NT2/D1 (cell line): ENCODE data around the gene PGA4.

ENCODE experiments used
- DNase-seq: peaks from one replicate; pipeline ENCODE4 v3.0.0-alpha.2; 2011; ENCODE audit warnings: low read depth, low spot score
- H3K27me3 ChIP-seq: 2 replicates; pipeline ENCODE4 v1.6.0; 2011; ENCODE audit warnings: mild to moderate bottlenecking; ENCODE audit not compliant: insufficient read length, insufficient read depth
- H3K36me3 ChIP-seq: 2 replicates; pipeline ENCODE4 v1.6.1; 2011; ENCODE audit warnings: mild to moderate bottlenecking, low read length, mixed read lengths; ENCODE audit not compliant: insufficient read depth, insufficient read length
- H3K4me1 ChIP-seq: 2 replicates; pipeline ENCODE4 v1.5.1; 2011; ENCODE audit not compliant: insufficient read depth, insufficient read length
- H3K4me3 ChIP-seq: 2 replicates; pipeline ENCODE4 v1.5.1; 2011; ENCODE audit warnings: low read depth; ENCODE audit not compliant: insufficient read length
- H3K9ac ChIP-seq: 2 replicates; pipeline ENCODE4 v1.6.0; 2011; ENCODE audit warnings: low read depth; ENCODE audit not compliant: insufficient read length
- H3K9me3 ChIP-seq: 2 replicates; pipeline ENCODE4 v1.5.1; 2011; ENCODE audit warnings: mild to moderate bottlenecking, low read length; ENCODE audit not compliant: insufficient read depth
- SUZ12 ChIP-seq: IDR thresholded peaks from 2 replicates; pipeline ENCODE4 v1.6.1; 2011; ENCODE audit not compliant: insufficient read length, insufficient read depth; ENCODE audit errors: extremely low read depth
- YY1 ChIP-seq: IDR thresholded peaks from 2 replicates; pipeline ENCODE4 v1.6.1; 2011; ENCODE audit not compliant: insufficient read length, insufficient read depth
- ZNF274 ChIP-seq: IDR thresholded peaks from 2 replicates; pipeline ENCODE4 v1.6.1; 2011; ENCODE audit warnings: mild to moderate bottlenecking, low read depth, low read length

Gene PGA4

GRCh38 chr11:61254403-61255025 lies 32.4 kb downstream of the PGA4 start:
- Histone ChIP-seq H3K9ac (no peak overlapping the region), H3K27me3 (no peaks in the 10 kb centered on the region), H3K9me3 (no peaks in the 10 kb centered on the region), H3K4me1 (peaks cover 4% of the 10 kb centered on the region), H3K4me3 (no peak overlapping the region), H3K36me3 (peaks cover 21% of the 10 kb centered on the region)
- DNase-seq: peak; percentile 51
- TF ChIP-seq SUZ12 (no peak), ZNF274 (no peak), YY1 (no peak)

- H3K4me1 ChIP-seq: peaks cover 4% of the 10 kb centered on the region
- no peak for DNase-seq
- no peaks in the 10 kb centered on the region for H3K9me3 ChIP-seq
- no peaks in the 10 kb centered on the region for H3K27me3 ChIP-seq
- H3K4me3 ChIP-seq: no peak overlapping the region
- H3K36me3 ChIP-seq: peaks cover 29% of the 10 kb centered on the region
- H3K9ac ChIP-seq: no peak overlapping the region
- TF ChIP-seq ZNF274 (no peak), SUZ12 (no peak), YY1 (no peak)
These were observed 34.7 kb downstream of the PGA4 start for GRCh38 chr11:61256710-61257482.

- Histone ChIP-seq H3K36me3 (peaks cover 42% of the 10 kb centered on the region), H3K4me1 (peaks cover 4% of the 10 kb centered on the region), H3K4me3 (no peak overlapping the region), H3K27me3 (no peaks in the 10 kb centered on the region), H3K9me3 (no peaks in the 10 kb centered on the region), H3K9ac (no peak overlapping the region)
- DNase-seq: no peak
- TF ChIP-seq YY1 (no peak), ZNF274 (no peak), SUZ12 (no peak)
These were observed 36.4 kb downstream of the PGA4 start for GRCh38 chr11:61258546-61258945.

- Histone ChIP-seq H3K36me3 (peaks cover 47% of the 10 kb centered on the region), H3K9me3 (no peaks in the 10 kb centered on the region), H3K9ac (no peak overlapping the region), H3K4me1 (peaks cover 2% of the 10 kb centered on the region), H3K4me3 (no peak overlapping the region), H3K27me3 (no peaks in the 10 kb centered on the region)
- TF ChIP-seq YY1: no peak
- no peak for TF ChIP-seq SUZ12
- TF ChIP-seq ZNF274: no peak
- DNase-seq: no peak
These were observed 37.2 kb downstream of the PGA4 start for GRCh38 chr11:61259363-61259762.

- Histone ChIP-seq H3K4me3 (no peak overlapping the region), H3K27me3 (no peaks in the 10 kb centered on the region), H3K9ac (no peak overlapping the region), H3K9me3 (no peaks in the 10 kb centered on the region), H3K36me3 (peaks cover 49% of the 10 kb centered on the region), H3K4me1 (no peaks in the 10 kb centered on the region)
- no peak for DNase-seq
- TF ChIP-seq YY1 (no peak), ZNF274 (no peak), SUZ12 (no peak)
These were observed 42.2 kb downstream of the PGA4 start for GRCh38 chr11:61264371-61264770.

- no peak for DNase-seq
- no peak overlapping the region for H3K4me3 ChIP-seq
- TF ChIP-seq SUZ12: no peak
- no peak for TF ChIP-seq ZNF274
- TF ChIP-seq YY1: no peak
- no peaks in the 10 kb centered on the region for H3K27me3 ChIP-seq
- no peak overlapping the region for H3K9ac ChIP-seq
- H3K4me1 ChIP-seq: no peaks in the 10 kb centered on the region
- no peaks in the 10 kb centered on the region for H3K9me3 ChIP-seq
- peaks cover 47% of the 10 kb centered on the region for H3K36me3 ChIP-seq
These were observed 42.6 kb downstream of the PGA4 start for GRCh38 chr11:61264795-61265194.

GRCh38 chr11:61265357-61265756 lies 43.2 kb downstream of the PGA4 start:
- Histone ChIP-seq H3K9me3 (no peaks in the 10 kb centered on the region), H3K36me3 (peaks cover 42% of the 10 kb centered on the region), H3K27me3 (no peaks in the 10 kb centered on the region), H3K4me1 (no peaks in the 10 kb centered on the region), H3K9ac (no peak overlapping the region), H3K4me3 (no peak overlapping the region)
- no peak for DNase-seq
- TF ChIP-seq SUZ12: no peak
- no peak for TF ChIP-seq ZNF274
- TF ChIP-seq YY1: no peak
